H1 (cell line): ENCODE measurements around the gene THBS1. TPM values are rescaled to one million over a fixed set of nuclear protein-coding genes. Genes with fewer than 3 reads are reported as not detected.
A peak's percentile ranks its signal among the peaks of the same experiment; 100 is the strongest.

Experiments used
- CTCF ChIA-PET: fragments of 300-600 bp; sonication (Branson Sonifier 250); formaldehyde crosslinking; loops from one replicate; lab custom pipeline; 2021; ENCODE audit not compliant: partially characterized antibody; lab: Charles Lee
- POLR2A ChIA-PET: fragments of 300-600 bp; sonication (Branson Sonifier 250); formaldehyde crosslinking; loops from one replicate; lab custom pipeline; 2021; ENCODE audit warnings: inconsistent platforms; ENCODE audit not compliant: partially characterized antibody; lab: Charles Lee
- DNase-seq, 2 experiments: peaks; one replicate each; pipeline versions ENCODE4 v3.0.0 to v3.0.0-alpha.2; 2010 to 2022; ENCODE audit warnings: low spot score in 2 of 2, low read depth in 1 of 2, mixed read lengths in 1 of 2
- FAIRE-seq: peaks from 2 replicates; lab custom pipeline; 2011; peaks lifted over from hg19 to GRCh38; lab: Jason Lieb, UNC
- H2AFZ ChIP-seq: 2 replicates; pipeline ENCODE4 v1.8.1; 2012; ENCODE audit warnings: low read length, inconsistent platforms
- H2AK5ac ChIP-seq: 2 replicates; pipeline ENCODE4 v1.6.1; 2013; ENCODE audit warnings: low read depth, low read length
- H2BK120ac ChIP-seq: replicated peaks from 2 replicates; pipeline ENCODE3; 2013; ENCODE audit warnings: low read depth, low read length, inconsistent platforms
- H2BK12ac ChIP-seq: 2 replicates; pipeline ENCODE4 v1.6.1; 2013; ENCODE audit warnings: low read depth, low read length
- H2BK15ac ChIP-seq: 2 replicates; pipeline ENCODE4 v1.6.1; 2013; ENCODE audit warnings: low read length
- H2BK20ac ChIP-seq: 2 replicates; pipeline ENCODE4 v1.6.1; 2013; ENCODE audit warnings: low read length
- H2BK5ac ChIP-seq: 2 replicates; pipeline ENCODE4 v1.6.1; 2013; ENCODE audit warnings: low read depth, low read length
- H3K14ac ChIP-seq: 2 replicates; pipeline ENCODE4 v1.6.1; 2013; ENCODE audit warnings: inconsistent platforms; ENCODE audit not compliant: insufficient read length
- H3K18ac ChIP-seq: 2 replicates; pipeline ENCODE4 v1.6.1; 2013; ENCODE audit warnings: low read length; ENCODE audit errors: extremely low read depth
- H3K23ac ChIP-seq: 2 replicates; pipeline ENCODE4 v1.6.1; 2013; ENCODE audit warnings: inconsistent platforms; ENCODE audit not compliant: insufficient read length
- H3K23me2 ChIP-seq: 2 replicates; pipeline ENCODE4 v1.6.1; 2013; ENCODE audit warnings: low read depth, low read length
- H3K27ac ChIP-seq: 2 replicates; pipeline ENCODE4 v1.6.1; 2011; ENCODE audit warnings: low read depth, low read length, inconsistent platforms
- H3K27me3 ChIP-seq, 4 experiments: replicated peaks in 1 of 4; 1 replicate in 1 of 4; 2 replicates in 3 of 4; pipeline versions ENCODE4 v1.6.1 to v1.8.1; 2011 to 2013; ENCODE audit warnings: low read length in 3 of 4, mild to moderate bottlenecking in 3 of 4, inconsistent platforms in 2 of 4, mixed read lengths in 2 of 4, moderate library complexity in 1 of 4; ENCODE audit not compliant: control insufficient read depth in 3 of 4, insufficient read depth in 3 of 4; ENCODE audit errors: extremely low read depth in 1 of 4
- H3K36me3 ChIP-seq, 4 experiments: 2 replicates each; pipeline versions ENCODE4 v1.6.1 to v1.8.1; 2011 to 2013; ENCODE audit warnings: mild to moderate bottlenecking in 4 of 4, low read length in 3 of 4, moderate library complexity in 2 of 4, control low read depth in 1 of 4, inconsistent platforms in 1 of 4; ENCODE audit not compliant: insufficient read depth in 4 of 4, control insufficient read depth in 2 of 4
- H3K4ac ChIP-seq: replicated peaks from 2 replicates; pipeline ENCODE3; 2013; ENCODE audit warnings: low read length, low read depth, mixed read lengths, inconsistent platforms; ENCODE audit not compliant: insufficient read length
- H3K4me1 ChIP-seq, 4 experiments: replicated peaks in 1 of 4; 1 replicate in 1 of 4; 2 replicates in 3 of 4; pipeline versions ENCODE4 v1.6.1 to v1.8.1; 2011 to 2013; ENCODE audit warnings: low read length in 3 of 4, inconsistent platforms in 2 of 4, mixed read lengths in 1 of 4; ENCODE audit not compliant: insufficient read depth in 4 of 4, control insufficient read depth in 3 of 4
- H3K4me2 ChIP-seq, 2 experiments: 2 replicates each; pipeline versions ENCODE4 v1.6.1 to v1.8.1; 2011 to 2013; ENCODE audit warnings: low read depth in 2 of 2, low read length in 2 of 2, control low read depth in 1 of 2, inconsistent platforms in 1 of 2, mild to moderate bottlenecking in 1 of 2; ENCODE audit not compliant: insufficient read depth in 1 of 2
- H3K4me3 ChIP-seq, 4 experiments: fragments of 200-600, 300-600 bp in 1 of 4; sonication (generic), shearing (Covaris generic), sonication (Bioruptor Twin) in 1 of 4; 2 replicates each; pipeline versions ENCODE4 v1.5.1 to v1.8.1; 2011 to 2016; ENCODE audit warnings: low read length in 4 of 4, low read depth in 3 of 4, control low read depth in 2 of 4, inconsistent platforms in 2 of 4, mild to moderate bottlenecking in 2 of 4, mixed read lengths in 1 of 4, moderate library complexity in 1 of 4; ENCODE audit not compliant: insufficient read depth in 2 of 4; ENCODE audit errors: extremely low read depth in 1 of 4
- H3K56ac ChIP-seq: replicated peaks from 2 replicates; pipeline ENCODE3; 2013; ENCODE audit warnings: low read depth, mild to moderate bottlenecking, mixed read lengths, low read length, inconsistent platforms; ENCODE audit not compliant: insufficient read length
- H3K79me1 ChIP-seq: 2 replicates; pipeline ENCODE4 v1.6.1; 2013; ENCODE audit warnings: low read depth, low read length, control low read depth
- H3K79me2 ChIP-seq, 2 experiments: 2 replicates each; pipeline versions ENCODE4 v1.6.1 to v1.8.1; 2012 to 2013; ENCODE audit warnings: low read length in 2 of 2, mild to moderate bottlenecking in 2 of 2, inconsistent platforms in 1 of 2; ENCODE audit not compliant: insufficient read depth in 2 of 2, control insufficient read depth in 1 of 2
- H3K9ac ChIP-seq, 4 experiments: replicated peaks in 1 of 4; 1 replicate in 1 of 4; 2 replicates in 3 of 4; pipeline versions ENCODE4 v1.6.1 to v1.8.1; 2011 to 2013; ENCODE audit warnings: low read depth in 3 of 4, low read length in 3 of 4, control low read depth in 2 of 4, mild to moderate bottlenecking in 2 of 4, moderate library complexity in 2 of 4, inconsistent platforms in 1 of 4; ENCODE audit errors: extremely low read depth in 1 of 4
- H3K9me3 ChIP-seq, 2 experiments: 2 replicates each; pipeline versions ENCODE4 v1.6.1 to v1.8.1; 2012 to 2013; ENCODE audit warnings: mild to moderate bottlenecking in 2 of 2, moderate library complexity in 2 of 2, control low read depth in 1 of 2, inconsistent platforms in 1 of 2, low read depth in 1 of 2, low read length in 1 of 2, mixed read lengths in 1 of 2; ENCODE audit not compliant: insufficient read depth in 2 of 2
- H4K20me1 ChIP-seq, 2 experiments: replicated peaks in 1 of 2; 2 replicates each; pipeline versions ENCODE3 to v1.8.1; 2011 to 2013; ENCODE audit warnings: inconsistent platforms in 2 of 2, low read length in 2 of 2, mild to moderate bottlenecking in 1 of 2; ENCODE audit not compliant: insufficient read depth in 2 of 2, control insufficient read depth in 1 of 2
- H4K5ac ChIP-seq: 2 replicates; pipeline ENCODE4 v1.6.1; 2013; ENCODE audit warnings: low read length, low read depth, mixed read lengths, inconsistent platforms; ENCODE audit not compliant: insufficient read length
- H4K8ac ChIP-seq: 2 replicates; pipeline ENCODE4 v1.8.0; 2013; ENCODE audit warnings: mild to moderate bottlenecking, moderate library complexity, low read length, inconsistent platforms; ENCODE audit not compliant: insufficient read depth; ENCODE audit errors: extremely low read depth
- H4K91ac ChIP-seq: replicated peaks from 2 replicates; pipeline ENCODE3; 2013; ENCODE audit warnings: low read length, mixed read lengths, inconsistent platforms; ENCODE audit not compliant: insufficient read length
- CTBP2 ChIP-seq: IDR thresholded peaks from 2 replicates; pipeline ENCODE4 v1.7.0; 2011; ENCODE audit warnings: borderline replicate concordance, mild to moderate bottlenecking, moderate library complexity, mixed read lengths, low read length; ENCODE audit not compliant: insufficient read depth, insufficient read length
- HDAC6 ChIP-seq: IDR thresholded peaks from one replicate; pipeline ENCODE4 v1.7.1; 2012; ENCODE audit warnings: low read depth, mild to moderate bottlenecking, inconsistent platforms, low read length, moderate library complexity
- POLR2A ChIP-seq, 2 experiments: IDR thresholded peaks; 1 replicate in 1 of 2; 2 replicates in 1 of 2; pipeline ENCODE4 v1.6.1; 2011; ENCODE audit warnings: low read depth in 2 of 2, low read length in 2 of 2, mild to moderate bottlenecking in 2 of 2; ENCODE audit errors: control extremely low read depth in 1 of 2
- POLR2AphosphoS5 ChIP-seq: IDR thresholded peaks from 2 replicates; pipeline ENCODE4 v1.6.1; 2011; ENCODE audit warnings: low read depth, low read length
- TAF7 ChIP-seq: optimal IDR thresholded peaks from 2 replicates; pipeline ENCODE3; 2011; ENCODE audit warnings: low read depth, mild to moderate bottlenecking, inconsistent platforms, low read length, moderate library complexity, borderline replicate concordance
- WGBS, 2 experiments: shearing (Covaris generic) in 1 of 2; methylation state at CpG; one replicate each; pipeline versions ENCODE4 v1.1.6 to v1.1.7; 2013 to 2015; ENCODE audit warnings: low lambda C conversion rate in 2 of 2, mixed read lengths in 2 of 2, inconsistent platforms in 1 of 2, low coverage in 1 of 2, missing lambda C conversion rate in 1 of 2; ENCODE audit not compliant: insufficient replicate concordance in 2 of 2, insufficient coverage in 1 of 2, insufficient read length in 1 of 2; ENCODE audit errors: extremely low coverage in 1 of 2, missing lambda C conversion rate in 1 of 2; 5-methylcytosine and 5-hydroxymethylcytosine counted together
- polyA plus RNA-seq, 7 experiments: library from polyadenylated mRNA; depleted of rRNA in 3 of 7; stranded (reverse) in 5 of 7; unstranded in 2 of 7; fragments of >200 nt in 5 of 7; fragments of 200-250 nt in 2 of 7; gene quantifications; 1 replicate in 5 of 7; 2 replicates in 1 of 7; 4 replicates in 1 of 7; pipeline versions ENCODE4 v1.2.1 to v1.2.3, GENCODE V29; 2011 to 2013; ENCODE audit warnings: missing spikeins in 2 of 7, mixed read lengths in 2 of 7
- total RNA-seq: library from RNA; stranded (reverse); fragmentation: NEBNext Ultra II Directional; extraction: Animal tissue kit (Norgen Biotek cat#: 25700); gene quantifications from 2 replicates; pipeline ENCODE4 v1.2.1, GENCODE V29; 2021
- TF ChIP-seq, protein P1 (sequence below), 3 experiments: IDR thresholded peaks; 1 replicate in 2 of 3; 2 replicates in 1 of 3; pipeline versions ENCODE4 v1.5.1 to v1.6.1; 2011; ENCODE audit warnings: low read length in 3 of 3, mild to moderate bottlenecking in 3 of 3, inconsistent platforms in 2 of 3, low read depth in 1 of 3, moderate library complexity in 1 of 3; ENCODE audit not compliant: insufficient read depth in 1 of 3; ENCODE audit errors: control extremely low read depth in 1 of 3
- TF ChIP-seq, protein P2 (sequence below): IDR thresholded peaks from 2 replicates; pipeline ENCODE4 v1.6.1; 2012; ENCODE audit warnings: inconsistent platforms
- TF ChIP-seq, protein P3 (sequence below): IDR thresholded peaks from 2 replicates; pipeline ENCODE4 v1.6.1; 2012; ENCODE audit warnings: inconsistent platforms

Gene THBS1
- total and polyA plus RNA-seq, 2 of the 8 experiments (the other 6 are each of a cell fraction or from before 2014, with no cell fraction given), result 10.3 to 63.3 TPM

DNA sequence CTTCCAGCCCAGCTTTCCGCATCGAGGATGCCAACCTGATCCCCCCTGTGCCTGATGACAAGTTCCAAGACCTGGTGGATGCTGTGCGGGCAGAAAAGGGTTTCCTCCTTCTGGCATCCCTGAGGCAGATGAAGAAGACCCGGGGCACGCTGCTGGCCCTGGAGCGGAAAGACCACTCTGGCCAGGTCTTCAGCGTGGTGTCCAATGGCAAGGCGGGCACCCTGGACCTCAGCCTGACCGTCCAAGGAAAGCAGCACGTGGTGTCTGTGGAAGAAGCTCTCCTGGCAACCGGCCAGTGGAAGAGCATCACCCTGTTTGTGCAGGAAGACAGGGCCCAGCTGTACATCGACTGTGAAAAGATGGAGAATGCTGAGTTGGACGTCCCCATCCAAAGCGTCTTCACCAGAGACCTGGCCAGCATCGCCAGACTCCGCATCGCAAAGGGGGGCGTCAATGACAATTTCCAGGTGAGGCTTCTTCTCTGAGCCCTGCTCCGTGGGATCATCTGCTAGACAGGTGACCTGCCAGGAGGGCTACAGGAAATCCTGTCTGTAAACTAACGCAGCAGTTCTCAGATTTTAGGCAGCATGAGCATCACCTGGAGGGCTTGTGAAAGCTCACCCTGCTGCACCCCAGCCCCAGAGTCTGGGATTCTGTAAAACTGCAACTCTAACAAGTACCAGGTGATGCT is 1.6 kb downstream of the THBS1 start:
- H3K14ac ChIP-seq, result no peak overlapping the region
- CTCF ChIA-PET, result interaction anchor here (0.6 to 3.5 kb wide), 16 partner anchors 9 to 1018 kb away, joined by 3 to 18 read pairs (median 4); partner anchors contain the start of gene RASGRP1
- TF ChIP-seq, protein P1, sequence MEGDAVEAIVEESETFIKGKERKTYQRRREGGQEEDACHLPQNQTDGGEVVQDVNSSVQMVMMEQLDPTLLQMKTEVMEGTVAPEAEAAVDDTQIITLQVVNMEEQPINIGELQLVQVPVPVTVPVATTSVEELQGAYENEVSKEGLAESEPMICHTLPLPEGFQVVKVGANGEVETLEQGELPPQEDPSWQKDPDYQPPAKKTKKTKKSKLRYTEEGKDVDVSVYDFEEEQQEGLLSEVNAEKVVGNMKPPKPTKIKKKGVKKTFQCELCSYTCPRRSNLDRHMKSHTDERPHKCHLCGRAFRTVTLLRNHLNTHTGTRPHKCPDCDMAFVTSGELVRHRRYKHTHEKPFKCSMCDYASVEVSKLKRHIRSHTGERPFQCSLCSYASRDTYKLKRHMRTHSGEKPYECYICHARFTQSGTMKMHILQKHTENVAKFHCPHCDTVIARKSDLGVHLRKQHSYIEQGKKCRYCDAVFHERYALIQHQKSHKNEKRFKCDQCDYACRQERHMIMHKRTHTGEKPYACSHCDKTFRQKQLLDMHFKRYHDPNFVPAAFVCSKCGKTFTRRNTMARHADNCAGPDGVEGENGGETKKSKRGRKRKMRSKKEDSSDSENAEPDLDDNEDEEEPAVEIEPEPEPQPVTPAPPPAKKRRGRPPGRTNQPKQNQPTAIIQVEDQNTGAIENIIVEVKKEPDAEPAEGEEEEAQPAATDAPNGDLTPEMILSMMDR (IDR thresholded peaks at IDR 0.05; ENCODE audit: control extremely low read depth in 1 of 3, insufficient read depth in 1 of 3, low read depth in 1 of 3, low read length in 3 of 3), result no peak
- TF ChIP-seq POLR2A (IDR thresholded peaks at IDR 0.05; ENCODE audit: control extremely low read depth in 1 of 2, low read depth in 2 of 2, low read length in 2 of 2), result peak; percentile 8 to 81; a peak in 2 of 3 replicates
- no peak for TF ChIP-seq HDAC6
- TF ChIP-seq POLR2AphosphoS5, result peak; percentile 87
- peak; percentile 21 for TF ChIP-seq TAF7
- TF ChIP-seq CTBP2, result no peak
- TF ChIP-seq, protein P2, sequence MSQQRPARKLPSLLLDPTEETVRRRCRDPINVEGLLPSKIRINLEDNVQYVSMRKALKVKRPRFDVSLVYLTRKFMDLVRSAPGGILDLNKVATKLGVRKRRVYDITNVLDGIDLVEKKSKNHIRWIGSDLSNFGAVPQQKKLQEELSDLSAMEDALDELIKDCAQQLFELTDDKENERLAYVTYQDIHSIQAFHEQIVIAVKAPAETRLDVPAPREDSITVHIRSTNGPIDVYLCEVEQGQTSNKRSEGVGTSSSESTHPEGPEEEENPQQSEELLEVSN, result no peak
- TF ChIP-seq, protein P3, sequence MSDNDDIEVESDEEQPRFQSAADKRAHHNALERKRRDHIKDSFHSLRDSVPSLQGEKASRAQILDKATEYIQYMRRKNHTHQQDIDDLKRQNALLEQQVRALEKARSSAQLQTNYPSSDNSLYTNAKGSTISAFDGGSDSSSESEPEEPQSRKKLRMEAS, result no peak

More for the DNA sequence above, 1.6 kb downstream of the THBS1 start:
- H3K9me3 ChIP-seq, result no peaks in the 10 kb centered on the region
- peaks cover 9 to 24% (median 11%) of the 10 kb centered on the region in 4 experiments for H3K4me1 ChIP-seq
- no peak overlapping the region for H2BK12ac ChIP-seq
- H2BK15ac ChIP-seq, result no peak overlapping the region
- H3K4ac ChIP-seq, result no peak overlapping the region
- POLR2A ChIA-PET, result interaction anchor here (0.6 to 6.3 kb wide), 18 partner anchors 12 to 591 kb away, joined by 3 to 117 read pairs (median 12); no protein-coding TSS in a partner anchor
- H3K23me2 ChIP-seq, result peaks cover 10% of the 10 kb centered on the region
- no peak overlapping the region for H3K18ac ChIP-seq
- H4K8ac ChIP-seq, result peak overlapping the region; percentile 31; the same call in 1 of the 2 replicates
- H2AK5ac ChIP-seq, result no peak overlapping the region; the same call in 1 of the 2 replicates
- WGBS, 2 experiments, result 89% methylated on average over 20 of the region's 20 CpGs; no CpG with 5 or more reads in 1 of the 2 experiments
- no peak overlapping the region for H3K27ac ChIP-seq
- H3K9ac ChIP-seq, result no peak overlapping the region
- peaks cover 27 to 50% (median 41%) of the 10 kb centered on the region in 4 experiments for H3K36me3 ChIP-seq
- H3K79me2 ChIP-seq, result peaks cover 0 to 20% of the 10 kb centered on the region in 2 experiments; a peak in 2 of 4 replicates
- H4K91ac ChIP-seq, result no peak overlapping the region
- H3K79me1 ChIP-seq, result 0 out of 2 replicates have a peak, but pooled peaks cover 3% of the 10 kb centered on the region
- peak overlapping the region in 2 of 4 experiments; percentile 5 to 81; a peak in 5 of 8 replicates for H3K4me3 ChIP-seq
- DNase-seq (no peak), FAIRE-seq (no peak)
- peaks cover 0 to 5% (median 0%) of the 10 kb centered on the region in 4 experiments; a peak in 2 of 7 replicates for H3K27me3 ChIP-seq
- no peak overlapping the region for H3K23ac ChIP-seq
- H2BK120ac ChIP-seq, result no peak overlapping the region
- no peak overlapping the region for H2BK20ac ChIP-seq
- H3K56ac ChIP-seq, result no peak overlapping the region
- no peak overlapping the region for H2BK5ac ChIP-seq
- H3K4me2 ChIP-seq, result peak overlapping the region; percentile 70 to 91; a peak in 3 of 4 replicates
- H4K5ac ChIP-seq, result no peak overlapping the region
- H2AFZ ChIP-seq, result no peak overlapping the region
- peaks cover 0 to 2% of the 10 kb centered on the region in 2 experiments for H4K20me1 ChIP-seq
